ENCODE results near the gene QPRT.
"Not testable (repeated sequence)": the region's sequence is repeated elsewhere in the genome, so short reads cannot be mapped to it uniquely, and the experiment has no call there.

QPRT gene

DNA sequence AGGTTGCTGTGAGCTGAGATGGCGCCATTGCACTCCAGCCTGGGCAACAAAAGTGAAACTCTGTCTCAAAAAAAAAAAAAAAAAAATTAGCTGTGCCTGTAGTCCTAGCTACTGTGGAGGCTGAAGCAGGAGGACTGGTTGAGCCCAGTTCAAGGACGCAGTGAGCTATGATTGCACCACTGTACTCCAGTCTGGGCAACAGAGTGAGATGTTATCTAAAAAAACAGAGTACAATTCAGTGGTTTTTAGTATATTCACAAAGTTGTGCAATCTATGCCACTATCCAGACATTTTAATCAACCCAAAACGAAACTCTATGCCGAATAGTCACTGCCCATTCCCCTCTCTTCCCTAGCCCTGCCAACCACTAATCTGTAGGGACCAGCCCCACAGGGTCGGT lies 41.7 kb downstream of the QPRT start:
- DNase-seq = no peak

DNA sequence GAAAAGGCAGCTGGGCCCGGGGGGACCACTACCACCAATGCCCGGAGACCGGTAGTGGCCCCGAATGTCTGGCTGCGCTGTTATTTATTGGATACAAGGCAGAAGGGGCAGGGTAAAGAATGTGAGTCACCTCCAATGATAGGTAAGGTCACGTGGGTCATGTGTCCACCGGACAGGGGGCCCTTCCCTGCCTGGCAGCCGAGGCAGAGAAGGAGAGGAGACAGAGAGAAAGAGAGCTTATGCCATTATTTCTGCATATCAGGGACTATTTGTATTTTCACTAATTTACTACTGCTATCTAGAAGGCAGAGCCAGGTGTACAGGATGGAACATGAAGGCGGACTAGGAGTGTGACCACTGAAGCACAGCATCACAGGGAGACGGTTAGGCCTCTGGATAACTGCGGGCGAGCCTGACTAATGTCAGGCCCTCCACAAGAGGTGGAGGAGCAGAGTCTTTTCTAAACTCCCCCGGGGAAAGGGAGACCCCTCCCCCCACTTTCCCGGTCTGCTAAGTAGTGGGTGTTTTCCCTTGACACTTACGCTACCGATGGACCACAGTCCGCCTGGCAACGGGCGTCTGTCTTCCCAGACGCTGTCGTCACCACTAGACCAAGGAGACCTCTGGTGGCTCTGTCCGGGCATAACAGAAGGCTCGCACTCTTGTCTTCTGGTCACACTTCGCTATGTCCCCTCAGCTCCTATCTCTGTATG lies 42.3 kb downstream of the QPRT start:
- DNase-seq = peak in 1 of 5 experiments; percentile 47

DNA sequence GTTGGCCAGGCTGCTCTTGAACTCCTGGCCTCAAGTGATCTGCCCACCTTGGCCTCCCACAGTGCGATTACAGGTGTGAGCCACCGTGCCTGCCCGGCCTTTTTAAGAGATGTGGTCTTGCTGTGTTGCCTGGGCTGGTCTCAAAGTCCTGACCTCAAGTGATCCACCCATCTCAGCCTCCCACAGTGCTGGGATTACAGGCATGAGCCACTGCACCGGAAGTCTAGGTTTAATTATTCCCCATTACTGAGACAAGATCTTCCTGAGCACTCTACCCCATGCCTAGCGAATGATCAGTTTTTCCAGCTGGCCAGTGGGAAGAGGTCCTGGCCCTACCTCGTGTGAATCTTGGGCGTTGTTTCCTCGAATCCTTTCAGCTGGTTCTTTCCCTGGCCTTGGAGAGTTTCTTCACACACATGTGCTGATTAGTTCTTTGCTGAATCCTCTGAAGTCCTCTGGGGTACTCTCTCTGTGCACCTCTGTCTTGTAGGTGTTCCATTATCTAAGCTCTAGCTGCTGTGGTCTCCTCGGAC lies 47.9 kb downstream of the QPRT start:
- no peak for DNase-seq

DNA sequence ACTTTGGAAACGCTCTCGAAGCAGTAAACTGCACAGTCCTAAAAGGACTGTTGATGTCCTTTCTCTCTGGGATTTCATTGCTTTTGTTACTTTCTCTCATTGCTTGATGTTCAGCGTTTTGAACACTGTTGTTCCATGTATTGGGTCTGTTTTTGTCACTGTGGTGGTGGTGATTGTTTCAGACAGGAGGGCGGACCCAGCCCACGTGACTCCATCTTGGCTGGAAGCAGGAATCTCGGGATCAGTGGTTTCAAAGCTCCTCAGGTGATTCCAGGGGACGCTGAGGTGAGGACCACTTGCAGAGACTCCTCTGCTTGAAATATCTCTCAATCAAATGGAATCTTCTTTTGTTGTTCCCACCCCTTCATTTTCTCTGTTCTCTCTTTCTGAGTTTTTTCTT lies 48.5 kb downstream of the QPRT start:
- no peak for DNase-seq

DNA sequence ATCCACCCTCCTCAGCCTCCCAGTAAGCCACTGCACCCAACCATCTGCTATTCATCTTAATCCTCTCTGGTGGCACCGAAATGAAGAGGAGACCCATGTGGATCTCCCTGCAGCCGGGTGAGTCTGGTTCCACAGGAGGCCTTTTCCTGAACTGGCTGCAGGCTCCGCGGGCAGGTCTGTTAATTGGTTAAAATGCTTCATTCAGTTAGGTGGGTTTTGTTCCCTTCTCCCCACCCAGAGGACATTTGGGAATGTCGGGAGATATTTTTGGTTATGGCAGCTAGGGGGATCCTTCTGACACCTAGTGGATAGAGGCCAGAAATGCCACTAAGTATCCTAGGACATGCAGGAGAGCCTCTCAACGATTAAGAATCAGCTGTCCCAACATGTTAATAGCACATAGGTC lies 50.1 kb downstream of the QPRT start:
- DNase-seq = no peak

- no peak for DNase-seq
Measured at GRCh38 chr16:29730649-29731048, 51.7 kb downstream of the QPRT start.

DNA sequence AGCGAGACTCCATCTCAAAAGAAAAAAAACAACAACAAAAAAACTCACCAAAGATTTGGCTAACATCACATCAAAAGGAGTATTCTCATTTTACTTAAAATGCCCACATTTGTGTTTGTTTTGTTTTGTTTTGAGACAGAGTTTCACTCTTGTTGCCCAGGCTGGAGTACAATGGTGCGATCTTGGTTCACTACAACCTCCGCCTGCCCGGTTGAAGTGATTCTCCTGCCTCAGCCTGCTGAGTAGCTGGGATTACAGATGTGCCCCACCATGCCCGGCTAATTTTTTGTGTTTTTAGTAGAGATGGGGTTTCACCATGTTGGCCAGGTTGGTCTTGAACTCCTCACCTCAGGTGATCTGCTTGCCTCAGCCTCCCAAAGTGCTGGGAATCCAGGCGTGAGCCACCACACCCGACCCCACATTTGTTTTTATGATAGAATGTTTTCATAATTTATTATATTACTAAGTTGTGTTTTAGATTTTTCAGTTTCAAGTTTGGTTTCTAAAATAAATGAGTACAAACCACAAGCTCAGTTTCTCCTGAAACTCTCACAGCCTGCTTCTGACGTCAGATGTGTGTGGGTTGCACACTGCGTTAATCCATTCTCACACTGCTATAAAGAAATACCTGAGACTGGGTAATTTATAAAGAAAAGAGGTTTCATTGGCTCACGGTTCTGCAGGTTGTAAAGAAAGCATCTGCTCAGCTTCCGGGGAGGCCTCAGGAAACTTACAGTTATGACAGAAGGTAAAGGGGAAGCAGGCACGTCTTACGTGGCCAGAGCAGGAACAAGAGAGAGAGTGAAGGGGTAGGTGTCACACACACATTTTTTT lies 53.0 kb downstream of the QPRT start:
- peak in 3 of 5 experiments; percentile 34 to 95 (median 74) for DNase-seq

DNA sequence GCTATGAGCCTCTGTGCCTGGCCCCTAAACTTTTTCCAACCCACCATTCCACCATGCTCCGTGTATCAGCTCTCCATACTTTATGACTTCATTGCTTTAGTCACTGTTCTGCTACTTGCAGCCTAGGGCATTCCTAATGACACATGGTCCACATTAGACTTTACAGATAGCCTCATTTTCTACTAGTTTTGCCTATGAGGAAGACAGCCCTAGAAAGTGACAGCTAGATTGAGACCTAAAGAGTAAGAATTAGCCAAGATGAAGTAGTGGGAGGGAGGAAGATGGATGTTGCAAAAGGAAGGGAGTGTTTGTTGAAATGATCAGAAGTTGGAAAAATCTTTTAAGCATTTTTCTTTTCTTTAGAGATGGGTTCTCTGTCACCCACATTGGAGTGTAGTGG lies 55.8 kb downstream of the QPRT start:
- DNase-seq = no peak

DNA sequence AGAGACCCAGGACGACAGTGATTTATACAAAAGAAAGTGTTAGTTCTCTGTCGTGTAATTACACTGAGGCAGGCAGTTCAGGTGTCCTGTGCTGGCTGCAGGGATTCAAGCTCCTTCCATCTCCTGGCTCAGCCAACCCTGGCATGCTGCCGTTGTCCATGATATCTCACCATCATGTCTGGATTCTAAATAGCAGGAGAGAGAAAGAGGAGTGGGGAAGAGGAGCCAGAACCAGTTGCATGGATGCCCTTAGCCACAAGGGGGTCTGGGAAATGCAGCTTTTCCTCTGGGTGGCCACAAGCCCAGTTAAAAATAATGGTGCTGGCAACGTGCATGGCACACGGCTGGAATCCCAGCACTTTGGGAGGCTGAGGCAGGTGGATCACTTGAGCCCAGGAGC lies 57.1 kb downstream of the QPRT start:
- DNase-seq = no peak

GRCh38 chr16:29736764-29737163 lies 57.8 kb downstream of the QPRT start:
- DNase-seq = no peak

- no peak for DNase-seq
Measured at GRCh38 chr16:29737713-29738112, 58.7 kb downstream of the QPRT start.

DNA sequence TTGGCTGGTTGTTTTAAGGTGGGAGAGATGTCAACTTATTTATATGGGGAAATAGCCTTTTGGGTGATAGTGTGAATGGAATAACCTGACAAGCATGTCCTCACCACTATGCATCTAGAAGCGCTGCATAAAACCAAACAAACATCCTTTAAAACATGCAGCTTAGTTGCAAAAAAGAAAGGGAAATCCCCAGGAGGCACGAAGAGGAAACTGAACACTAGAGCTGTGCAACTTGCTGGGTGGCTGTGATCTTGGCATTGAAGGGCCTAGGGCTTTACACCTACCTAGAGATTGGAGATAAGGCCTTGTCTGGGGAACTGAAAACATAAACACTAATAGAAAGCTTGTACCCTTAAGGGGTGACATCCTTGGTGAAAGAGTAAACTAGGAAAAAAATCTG lies 59.5 kb downstream of the QPRT start:
- DNase-seq = peak in 4 of 5 experiments; percentile 16 to 94 (median 62)

DNA sequence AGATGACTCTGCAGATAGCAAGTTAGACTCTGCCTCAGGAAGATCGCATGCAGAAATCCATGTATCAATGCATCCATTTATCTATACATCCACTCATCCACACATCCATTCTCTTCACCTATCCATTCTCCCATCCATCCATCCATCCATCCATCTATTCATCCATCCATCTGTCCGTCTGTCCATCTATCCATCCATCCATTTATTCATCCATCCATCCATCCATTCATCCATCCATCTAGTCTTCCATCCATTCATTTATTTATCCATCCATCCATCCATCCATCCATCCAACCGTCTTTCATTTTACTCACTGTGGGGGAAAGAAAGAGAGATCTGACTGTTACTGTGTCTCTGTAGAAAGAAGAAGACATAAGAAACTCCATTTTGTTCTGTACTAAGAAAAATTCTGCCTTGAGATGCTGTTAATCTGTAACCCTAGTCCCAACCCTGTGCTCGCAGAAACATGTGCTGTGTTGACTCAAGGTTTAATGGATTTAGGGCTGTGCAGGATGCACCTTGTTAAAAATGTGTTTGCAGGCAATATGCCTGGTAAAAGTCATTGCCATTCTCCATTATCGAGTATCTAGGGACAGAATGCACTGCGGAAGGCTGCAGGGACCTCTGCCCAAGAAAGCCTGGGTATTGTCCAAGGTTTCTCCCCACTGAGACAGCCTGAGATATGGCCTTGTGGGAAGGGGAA lies 61.1 kb downstream of the QPRT start:
- DNase-seq = not testable (repeated sequence)

- DNase-seq = not testable (repeated sequence)
Measured at GRCh38 chr16:29740630-29741015, 61.6 kb downstream of the QPRT start.

- DNase-seq = no peak
Measured at GRCh38 chr16:29742683-29743275, 63.8 kb downstream of the QPRT start.

DNA sequence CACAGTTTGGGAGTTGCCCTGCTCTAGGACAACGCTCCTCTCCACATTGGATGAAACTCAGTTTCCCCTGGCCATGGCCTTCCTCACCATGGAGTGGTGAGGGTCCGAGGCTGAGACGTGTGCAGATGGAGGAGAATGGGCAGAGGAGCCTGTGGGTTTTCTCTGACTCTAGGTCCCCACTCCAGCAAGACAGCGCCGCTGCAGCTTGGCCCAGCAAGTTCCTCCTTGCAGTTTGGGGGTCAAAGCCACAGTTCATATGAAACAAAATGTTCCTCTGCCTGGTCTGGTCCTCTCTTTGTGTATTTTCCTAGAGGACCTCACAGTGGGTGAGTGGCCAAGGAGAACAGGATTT lies 64.5 kb downstream of the QPRT start:
- no peak for DNase-seq

DNA sequence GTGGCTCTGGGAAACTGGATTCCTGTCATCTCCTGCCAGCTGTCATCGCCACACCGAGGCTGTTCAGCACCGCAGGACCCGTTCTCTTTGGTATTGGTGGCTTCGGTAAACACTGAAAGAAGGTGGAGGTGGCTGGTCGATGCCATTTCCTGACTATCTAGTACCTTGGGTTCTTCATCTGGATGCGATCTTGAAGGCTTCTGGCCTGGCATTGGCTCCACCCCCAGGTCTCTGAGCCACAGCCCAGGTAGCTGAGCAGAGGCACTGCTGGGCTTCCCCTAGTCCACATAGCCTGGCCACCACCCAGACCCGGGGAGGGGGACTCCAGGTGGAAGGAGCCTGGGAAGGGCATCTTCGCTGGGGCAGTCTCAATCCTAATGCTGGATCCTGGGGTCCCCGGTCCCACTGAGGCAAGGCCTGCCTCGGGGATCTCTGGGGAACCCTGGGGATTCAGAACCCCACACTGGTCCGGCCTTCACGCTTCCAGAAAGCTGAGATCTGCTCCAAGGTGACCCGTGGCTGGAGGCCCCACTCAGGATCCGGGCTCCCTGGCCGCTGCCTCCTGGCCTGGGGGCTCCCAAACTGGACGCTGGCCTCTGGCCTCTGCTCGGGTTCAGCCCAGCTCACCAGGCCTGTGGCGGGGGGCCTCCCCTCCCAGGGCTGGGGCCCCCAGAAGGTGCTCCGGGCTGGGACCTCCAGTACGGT lies 65.0 kb downstream of the QPRT start:
- DNase-seq = peak in 3 of 5 experiments; percentile 32 to 58 (median 52)

GRCh38 chr16:29744541-29745101 lies 65.6 kb downstream of the QPRT start:
- peak in 1 of 5 experiments; percentile 33 for DNase-seq

- peak in 4 of 5 experiments; percentile 26 to 84 (median 48) for DNase-seq
Measured at GRCh38 chr16:29745121-29745852, 66.3 kb downstream of the QPRT start.

GRCh38 chr16:29745853-29746345 lies 66.9 kb downstream of the QPRT start, which contains the start of gene C16orf54:
Gene C16orf54 (minus strand): TSS chr16:29745990. CDS start chr16:29744951, 1,039 bp downstream.
- DNase-seq = peak; percentile 74 to 99 (median 92)

- peak in 1 of 5 experiments; percentile 14 for DNase-seq
Measured at GRCh38 chr16:29746518-29746917, 67.5 kb downstream of the QPRT start.

All from T-helper 2 cell (primary cell).